ENCODE data around the gene EXOC3L2.

EXOC3L2 gene

DNA sequence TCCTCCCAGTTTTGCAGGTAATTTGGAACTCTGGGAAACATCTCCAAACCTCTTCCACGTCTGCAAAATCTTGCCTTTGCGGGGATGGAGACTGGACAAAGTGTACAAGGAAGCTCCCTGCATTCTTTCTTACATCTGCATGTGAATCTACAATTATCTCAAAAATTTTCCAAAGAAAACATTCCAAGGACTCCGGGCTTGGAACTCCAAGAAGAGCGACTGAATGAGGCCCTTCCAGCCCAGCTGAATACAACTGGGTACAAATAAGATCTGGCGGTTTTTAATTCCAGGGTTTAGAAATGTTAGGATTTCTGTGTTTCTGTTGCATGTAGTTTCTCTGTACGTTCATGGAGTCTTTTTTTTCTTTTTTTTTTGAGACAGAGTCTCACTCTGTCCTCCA is 28.5 kb downstream of the EXOC3L2 start:
- H3K4me3 ChIP-seq (ENCODE audit: low read depth, low read length): no peak overlapping the region
- TF ChIP-seq, protein P1, sequence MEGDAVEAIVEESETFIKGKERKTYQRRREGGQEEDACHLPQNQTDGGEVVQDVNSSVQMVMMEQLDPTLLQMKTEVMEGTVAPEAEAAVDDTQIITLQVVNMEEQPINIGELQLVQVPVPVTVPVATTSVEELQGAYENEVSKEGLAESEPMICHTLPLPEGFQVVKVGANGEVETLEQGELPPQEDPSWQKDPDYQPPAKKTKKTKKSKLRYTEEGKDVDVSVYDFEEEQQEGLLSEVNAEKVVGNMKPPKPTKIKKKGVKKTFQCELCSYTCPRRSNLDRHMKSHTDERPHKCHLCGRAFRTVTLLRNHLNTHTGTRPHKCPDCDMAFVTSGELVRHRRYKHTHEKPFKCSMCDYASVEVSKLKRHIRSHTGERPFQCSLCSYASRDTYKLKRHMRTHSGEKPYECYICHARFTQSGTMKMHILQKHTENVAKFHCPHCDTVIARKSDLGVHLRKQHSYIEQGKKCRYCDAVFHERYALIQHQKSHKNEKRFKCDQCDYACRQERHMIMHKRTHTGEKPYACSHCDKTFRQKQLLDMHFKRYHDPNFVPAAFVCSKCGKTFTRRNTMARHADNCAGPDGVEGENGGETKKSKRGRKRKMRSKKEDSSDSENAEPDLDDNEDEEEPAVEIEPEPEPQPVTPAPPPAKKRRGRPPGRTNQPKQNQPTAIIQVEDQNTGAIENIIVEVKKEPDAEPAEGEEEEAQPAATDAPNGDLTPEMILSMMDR (IDR thresholded peaks at IDR 0.05; ENCODE audit: borderline replicate concordance, insufficient read depth, low read depth, low read length): no peak

DNA sequence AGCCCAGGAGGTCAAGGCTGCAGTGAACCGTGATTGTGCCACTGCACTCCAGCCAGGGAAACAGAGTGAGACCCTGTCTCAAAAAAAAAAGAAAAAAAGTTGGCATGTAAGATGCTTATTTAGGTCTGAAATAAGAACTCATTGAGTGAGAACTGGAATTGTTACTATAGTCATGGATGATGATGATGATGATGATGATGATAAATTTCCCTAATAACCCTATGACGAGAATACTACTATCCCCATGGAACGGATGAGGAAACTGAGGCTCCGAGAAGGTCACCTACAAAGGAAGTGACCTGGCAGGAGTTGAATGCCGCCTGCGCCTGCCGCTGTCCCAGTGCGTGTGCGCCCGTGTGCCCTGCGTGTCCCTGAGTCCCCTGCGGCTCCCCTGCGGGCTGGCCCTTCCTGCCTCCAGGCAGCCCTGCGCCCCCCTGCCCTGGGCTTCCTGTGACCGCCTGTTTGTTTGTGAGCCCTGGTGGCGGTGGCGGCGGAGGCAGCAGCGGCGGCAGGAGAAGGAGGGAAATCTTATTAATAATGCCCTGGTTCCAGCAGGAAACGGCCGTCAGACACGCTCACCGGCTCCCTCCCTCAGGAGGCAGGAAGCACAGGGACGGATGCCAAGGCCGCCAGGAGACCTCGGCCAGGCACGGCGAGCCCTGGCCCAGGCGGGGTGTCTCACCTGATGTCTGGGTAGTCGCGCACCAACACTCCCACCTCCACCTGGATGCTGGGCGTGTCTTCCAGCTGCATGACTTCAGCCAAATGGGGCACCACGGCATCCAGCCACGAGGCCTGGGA is 29.6 kb downstream of the EXOC3L2 start:
- TF ChIP-seq, protein P1 (IDR thresholded peaks at IDR 0.05; ENCODE audit: borderline replicate concordance, insufficient read depth, low read depth, low read length): no peak
- H3K4me3 ChIP-seq (ENCODE audit: low read depth, low read length): no peak overlapping the region

DNA sequence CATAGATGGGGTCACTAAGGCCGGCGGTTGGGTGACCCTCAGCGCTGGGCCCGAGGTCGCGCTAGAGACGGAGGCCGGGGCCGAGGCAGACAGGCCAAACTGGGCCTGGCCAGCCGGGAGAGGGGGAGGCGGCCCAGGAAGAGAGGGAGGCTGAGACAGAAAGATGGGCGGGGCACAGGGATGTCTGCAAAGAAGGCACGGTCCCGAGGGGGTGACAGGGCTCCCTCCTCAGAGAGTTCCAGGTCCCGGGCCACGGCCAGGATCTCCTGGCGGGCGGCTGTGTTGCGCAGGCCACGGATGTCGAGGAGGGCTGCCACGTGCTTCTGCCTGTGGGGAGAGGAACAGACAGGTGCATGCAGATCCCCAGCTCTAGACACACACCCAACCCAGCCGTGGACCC is 32.2 kb downstream of the EXOC3L2 start:
- TF ChIP-seq, protein P1 (IDR thresholded peaks at IDR 0.05; ENCODE audit: borderline replicate concordance, insufficient read depth, low read depth, low read length): no peak

DNA sequence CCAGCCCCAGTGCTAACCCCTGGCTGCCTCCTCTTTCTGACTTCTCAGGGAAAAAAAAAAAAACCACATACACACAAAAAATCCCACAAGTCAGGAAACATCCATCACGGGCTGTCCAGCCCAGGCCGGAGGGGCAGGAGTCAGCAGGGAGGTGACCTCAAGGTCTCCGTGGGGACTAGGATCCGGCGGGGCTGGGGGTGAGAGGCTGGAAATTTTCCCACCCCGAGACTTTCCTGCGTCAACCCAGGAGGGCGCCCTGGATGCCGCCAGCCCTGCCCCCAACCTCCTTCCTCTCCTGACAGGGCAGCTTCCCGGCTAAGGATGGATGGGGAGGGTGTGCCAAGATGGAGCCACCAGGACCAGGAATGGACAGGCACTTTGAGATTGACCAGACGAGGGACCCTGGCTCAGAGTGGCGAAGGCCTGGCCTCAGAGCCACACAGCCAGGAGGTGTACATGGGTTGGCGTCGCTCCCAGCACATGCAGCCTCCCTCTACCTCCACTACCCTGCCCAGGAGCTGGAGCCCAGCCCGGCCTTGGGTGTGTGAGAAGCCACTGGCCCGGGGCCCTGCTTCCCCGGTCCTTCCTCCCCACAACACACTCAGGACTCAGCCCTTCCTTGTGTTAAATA is 33.3 kb downstream of the EXOC3L2 start:
- TF ChIP-seq, protein P1 (IDR thresholded peaks at IDR 0.05; ENCODE audit: borderline replicate concordance, insufficient read depth, low read depth, low read length): no peak
- H3K4me3 ChIP-seq (ENCODE audit: low read depth, low read length): no peak overlapping the region

More for the DNA sequence above, 32.2 kb downstream of the EXOC3L2 start:
- H3K4me3 ChIP-seq (ENCODE audit: low read depth, low read length): no peak overlapping the region

DNA sequence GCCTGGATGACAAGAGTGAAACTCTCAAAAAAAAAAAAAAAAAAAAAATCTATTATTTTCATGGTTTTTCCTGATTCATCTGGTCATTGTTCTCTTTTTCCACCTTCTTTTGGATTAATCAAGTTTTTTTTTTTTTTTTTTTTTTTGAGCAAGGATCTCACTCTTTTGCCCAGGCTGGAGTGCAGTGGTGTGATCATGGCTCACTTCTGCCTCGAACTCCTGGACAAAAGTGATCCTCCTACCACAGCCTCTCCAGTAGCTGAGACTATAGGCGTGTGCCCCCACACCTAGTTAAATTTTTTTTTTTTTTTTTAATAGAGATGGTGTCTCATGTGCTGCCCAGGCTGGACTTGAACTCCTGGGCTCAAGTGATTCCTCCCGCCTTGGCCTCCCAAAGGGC is 38.9 kb downstream of the EXOC3L2 start:
- TF ChIP-seq, protein P1 (IDR thresholded peaks at IDR 0.05; ENCODE audit: borderline replicate concordance, insufficient read depth, low read depth, low read length): no peak
- no peak overlapping the region for H3K4me3 ChIP-seq (ENCODE audit: low read depth, low read length)

DNA sequence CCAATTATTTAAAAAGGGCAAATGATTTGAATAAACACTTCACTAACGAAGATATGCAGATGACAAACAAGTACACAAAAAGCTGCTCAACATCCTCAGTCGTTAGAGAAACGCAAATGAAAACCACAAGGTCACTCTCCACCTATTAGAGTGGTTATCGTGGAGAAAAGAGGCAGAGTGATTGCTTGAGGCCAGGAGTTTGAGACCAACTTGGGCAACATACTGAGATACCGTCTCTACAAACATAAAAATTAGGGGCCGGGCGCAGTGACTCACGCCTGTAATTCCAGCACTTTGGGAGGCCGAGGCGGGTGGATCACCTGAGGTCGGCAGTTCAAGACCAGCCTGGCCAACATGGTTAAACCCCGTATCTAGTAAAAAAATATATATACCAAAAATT is 39.4 kb downstream of the EXOC3L2 start:
- no peak overlapping the region for H3K4me3 ChIP-seq (ENCODE audit: low read depth, low read length)
- TF ChIP-seq, protein P1 (IDR thresholded peaks at IDR 0.05; ENCODE audit: borderline replicate concordance, insufficient read depth, low read depth, low read length): no peak

DNA sequence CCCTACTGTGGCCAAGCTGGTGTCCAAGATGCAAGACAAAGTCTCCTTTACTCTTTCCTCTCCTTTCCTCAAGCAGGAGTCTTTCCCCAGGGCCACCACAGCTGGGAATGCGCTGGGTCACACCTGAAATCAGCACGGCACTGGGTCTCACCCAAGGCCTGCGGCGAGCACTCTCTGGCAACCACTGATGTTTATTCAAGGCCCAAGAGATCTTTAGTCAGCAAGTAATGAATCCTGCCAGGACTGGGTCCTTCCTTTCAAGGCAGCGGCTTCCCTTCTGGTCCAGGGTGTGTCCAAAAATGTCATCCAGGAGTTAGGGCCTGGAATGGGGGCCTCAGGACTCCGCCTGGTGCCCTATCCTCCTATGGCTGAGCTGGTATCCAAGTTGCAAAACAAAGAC is 42.6 kb downstream of the EXOC3L2 start:
- H3K4me3 ChIP-seq (ENCODE audit: low read depth, low read length): no peak overlapping the region
- TF ChIP-seq, protein P1 (IDR thresholded peaks at IDR 0.05; ENCODE audit: borderline replicate concordance, insufficient read depth, low read depth, low read length): no peak

Measured in GM12875 (cell line).